Activated naive CD8-positive, alpha-beta T cell treated with anti-CD3 and anti-CD28 coated beads for 36 hours (primary cell): ENCODE data around the gene FAM184A. TPM values are rescaled to one million over a fixed set of nuclear protein-coding genes. Genes with fewer than 3 reads are reported as not detected.

Source experiments
- DNase-seq: peaks from one replicate; pipeline ENCODE4 v3.0.0; 2021
- H3K27ac Mint-ChIP-seq: one replicate; pipeline ENCODE4 v1.8.0; 2022; ENCODE audit warnings: mild to moderate bottlenecking, moderate library complexity, mixed read lengths
- H3K27me3 Mint-ChIP-seq: one replicate; pipeline ENCODE4 v1.8.0; 2022; ENCODE audit warnings: mild to moderate bottlenecking, mixed read lengths
- H3K36me3 Mint-ChIP-seq: one replicate; pipeline ENCODE4 v1.8.0; 2021; ENCODE audit warnings: mild to moderate bottlenecking, mixed read lengths
- H3K4me1 Mint-ChIP-seq: one replicate; pipeline ENCODE4 v1.8.0; 2021; ENCODE audit warnings: mixed read lengths
- H3K4me3 Mint-ChIP-seq: one replicate; pipeline ENCODE4 v1.8.0; 2022; ENCODE audit warnings: mild to moderate bottlenecking, moderate library complexity, mixed read lengths
- H3K9me3 Mint-ChIP-seq: one replicate; pipeline ENCODE4 v1.8.0; 2022; ENCODE audit warnings: mixed read lengths
- total RNA-seq, 2 experiments: library from RNA; stranded (reverse); gene quantifications; one replicate each; pipeline ENCODE4 v1.2.3, GENCODE V29; 2021

Gene FAM184A
- total RNA-seq, 2 experiments from 2014 or later: 2.7 to 3.7 TPM

- H3K27ac Mint-ChIP-seq: no peak overlapping the region
- no peaks in the 10 kb centered on the region for H3K4me1 Mint-ChIP-seq
- no peak for DNase-seq
- no peaks in the 10 kb centered on the region for H3K36me3 Mint-ChIP-seq
- no peaks in the 10 kb centered on the region for H3K27me3 Mint-ChIP-seq
- no peak overlapping the region for H3K4me3 Mint-ChIP-seq
- no peaks in the 10 kb centered on the region for H3K9me3 Mint-ChIP-seq
Observed at GRCh38 chr6:118986312-118986711, 92.2 kb downstream of the FAM184A start.

GRCh38 chr6:118985123-118985830, 93.2 kb downstream of the FAM184A start:
- H3K27ac Mint-ChIP-seq: no peak overlapping the region
- H3K9me3 Mint-ChIP-seq: no peaks in the 10 kb centered on the region
- no peaks in the 10 kb centered on the region for H3K4me1 Mint-ChIP-seq
- DNase-seq: no peak
- H3K4me3 Mint-ChIP-seq: no peak overlapping the region
- H3K27me3 Mint-ChIP-seq: no peaks in the 10 kb centered on the region
- no peaks in the 10 kb centered on the region for H3K36me3 Mint-ChIP-seq

- Mint-ChIP-seq H3K9me3 (no peaks in the 10 kb centered on the region), H3K4me1 (no peaks in the 10 kb centered on the region), H3K27ac (no peak overlapping the region), H3K27me3 (no peaks in the 10 kb centered on the region), H3K4me3 (no peak overlapping the region), H3K36me3 (no peaks in the 10 kb centered on the region)
- DNase-seq: no peak
Observed at GRCh38 chr6:118984342-118984741, 94.1 kb downstream of the FAM184A start.

GRCh38 chr6:118982575-118982911, 95.9 kb downstream of the FAM184A start:
- no peak for DNase-seq
- no peaks in the 10 kb centered on the region for H3K9me3 Mint-ChIP-seq
- no peaks in the 10 kb centered on the region for H3K4me1 Mint-ChIP-seq
- no peaks in the 10 kb centered on the region for H3K36me3 Mint-ChIP-seq
- no peaks in the 10 kb centered on the region for H3K27me3 Mint-ChIP-seq
- H3K27ac Mint-ChIP-seq: no peak overlapping the region
- no peak overlapping the region for H3K4me3 Mint-ChIP-seq

- DNase-seq: no peak
- H3K9me3 Mint-ChIP-seq: no peaks in the 10 kb centered on the region
- H3K27me3 Mint-ChIP-seq: no peaks in the 10 kb centered on the region
- H3K4me1 Mint-ChIP-seq: no peaks in the 10 kb centered on the region
- H3K36me3 Mint-ChIP-seq: no peaks in the 10 kb centered on the region
- no peak overlapping the region for H3K27ac Mint-ChIP-seq
- H3K4me3 Mint-ChIP-seq: no peak overlapping the region
Observed at GRCh38 chr6:118981884-118982574, 96.4 kb downstream of the FAM184A start.

GRCh38 chr6:118980063-118980462, 98.4 kb downstream of the FAM184A start:
- Mint-ChIP-seq H3K4me3 (no peak overlapping the region), H3K27me3 (no peaks in the 10 kb centered on the region), H3K9me3 (no peaks in the 10 kb centered on the region), H3K27ac (no peak overlapping the region), H3K36me3 (no peaks in the 10 kb centered on the region), H3K4me1 (no peaks in the 10 kb centered on the region)
- no peak for DNase-seq

GRCh38 chr6:118974790-118975189, 103.7 kb downstream of the FAM184A start:
- H3K27me3 Mint-ChIP-seq: no peaks in the 10 kb centered on the region
- no peak for DNase-seq
- no peak overlapping the region for H3K27ac Mint-ChIP-seq
- no peaks in the 10 kb centered on the region for H3K36me3 Mint-ChIP-seq
- H3K4me3 Mint-ChIP-seq: no peak overlapping the region
- no peaks in the 10 kb centered on the region for H3K9me3 Mint-ChIP-seq
- H3K4me1 Mint-ChIP-seq: no peaks in the 10 kb centered on the region

- no peak for DNase-seq
- Mint-ChIP-seq H3K4me1 (peaks cover 6% of the 10 kb centered on the region), H3K27me3 (no peaks in the 10 kb centered on the region), H3K4me3 (no peak overlapping the region), H3K9me3 (no peaks in the 10 kb centered on the region), H3K27ac (no peak overlapping the region), H3K36me3 (no peaks in the 10 kb centered on the region)
Observed at GRCh38 chr6:118971682-118972081, 106.8 kb downstream of the FAM184A start.

GRCh38 chr6:118970866-118971265, 107.6 kb downstream of the FAM184A start:
- Mint-ChIP-seq H3K4me1 (peaks cover 6% of the 10 kb centered on the region), H3K9me3 (no peaks in the 10 kb centered on the region), H3K36me3 (no peaks in the 10 kb centered on the region), H3K4me3 (no peak overlapping the region), H3K27ac (no peak overlapping the region), H3K27me3 (no peaks in the 10 kb centered on the region)
- DNase-seq: no peak

- Mint-ChIP-seq H3K4me3 (no peak overlapping the region), H3K36me3 (no peaks in the 10 kb centered on the region), H3K27ac (no peak overlapping the region), H3K9me3 (no peaks in the 10 kb centered on the region), H3K27me3 (no peaks in the 10 kb centered on the region), H3K4me1 (peaks cover 6% of the 10 kb centered on the region)
- no peak for DNase-seq
Observed at GRCh38 chr6:118968416-118968815, 110.0 kb downstream of the FAM184A start.

- Mint-ChIP-seq H3K4me3 (no peak overlapping the region), H3K36me3 (no peaks in the 10 kb centered on the region), H3K4me1 (peaks cover 6% of the 10 kb centered on the region), H3K27ac (no peak overlapping the region), H3K27me3 (no peaks in the 10 kb centered on the region), H3K9me3 (no peaks in the 10 kb centered on the region)
- no peak for DNase-seq
Observed at GRCh38 chr6:118967239-118967638, 111.2 kb downstream of the FAM184A start.

- Mint-ChIP-seq H3K9me3 (no peaks in the 10 kb centered on the region), H3K4me3 (no peak overlapping the region), H3K27me3 (no peaks in the 10 kb centered on the region), H3K27ac (no peak overlapping the region), H3K4me1 (peaks cover 6% of the 10 kb centered on the region), H3K36me3 (no peaks in the 10 kb centered on the region)
- no peak for DNase-seq
Observed at GRCh38 chr6:118965843-118966370, 112.6 kb downstream of the FAM184A start.

GRCh38 chr6:118965371-118965770, 113.1 kb downstream of the FAM184A start:
- H3K4me3 Mint-ChIP-seq: no peak overlapping the region
- H3K4me1 Mint-ChIP-seq: peaks cover 6% of the 10 kb centered on the region
- H3K36me3 Mint-ChIP-seq: no peaks in the 10 kb centered on the region
- H3K27ac Mint-ChIP-seq: no peak overlapping the region
- DNase-seq: no peak
- no peaks in the 10 kb centered on the region for H3K9me3 Mint-ChIP-seq
- no peaks in the 10 kb centered on the region for H3K27me3 Mint-ChIP-seq

GRCh38 chr6:118963003-118963402, 115.5 kb downstream of the FAM184A start:
- Mint-ChIP-seq H3K9me3 (no peaks in the 10 kb centered on the region), H3K4me1 (peaks cover 13% of the 10 kb centered on the region), H3K36me3 (no peaks in the 10 kb centered on the region), H3K27me3 (no peaks in the 10 kb centered on the region), H3K4me3 (no peak overlapping the region), H3K27ac (no peak overlapping the region)
- DNase-seq: no peak

- H3K4me1 Mint-ChIP-seq: peaks cover 11% of the 10 kb centered on the region
- H3K27ac Mint-ChIP-seq: peak overlapping the region; percentile 20
- DNase-seq: no peak
- H3K27me3 Mint-ChIP-seq: no peaks in the 10 kb centered on the region
- no peaks in the 10 kb centered on the region for H3K36me3 Mint-ChIP-seq
- no peak overlapping the region for H3K4me3 Mint-ChIP-seq
- no peaks in the 10 kb centered on the region for H3K9me3 Mint-ChIP-seq
Observed at GRCh38 chr6:118959903-118960302, 118.6 kb downstream of the FAM184A start.

- peaks cover 10% of the 10 kb centered on the region for H3K9me3 Mint-ChIP-seq
- no peaks in the 10 kb centered on the region for H3K36me3 Mint-ChIP-seq
- no peaks in the 10 kb centered on the region for H3K27me3 Mint-ChIP-seq
- peaks cover 4% of the 10 kb centered on the region for H3K4me1 Mint-ChIP-seq
- H3K27ac Mint-ChIP-seq: no peak overlapping the region
- no peak overlapping the region for H3K4me3 Mint-ChIP-seq
- no peak for DNase-seq
Observed at GRCh38 chr6:118953391-118953790, 125.1 kb downstream of the FAM184A start.
